ENCODE data around the gene FAR2.
"Not testable (repeated sequence)": the region's sequence is repeated elsewhere in the genome, so short reads cannot be mapped to it uniquely, and the experiment has no call there.

DNA sequence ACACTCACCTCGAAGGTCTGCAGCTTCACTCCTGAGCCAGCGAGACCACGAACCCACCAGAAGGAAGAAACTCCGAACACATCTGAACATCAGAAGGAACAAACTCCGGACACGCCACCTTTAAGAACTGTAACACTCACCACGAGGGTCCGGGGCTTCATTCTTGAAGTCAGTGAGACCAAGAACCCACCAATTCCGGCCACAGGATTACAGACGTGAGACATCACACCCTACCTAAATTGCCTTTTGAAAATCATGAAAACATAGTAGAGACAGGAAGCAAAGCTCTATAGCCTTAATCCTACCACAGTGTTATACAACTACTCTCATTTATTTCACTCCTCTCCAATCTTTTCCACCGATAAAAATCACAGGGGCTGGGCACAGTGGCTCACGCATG lies 108.6 kb downstream of the FAR2 start:
- TF ChIP-seq, protein P1, sequence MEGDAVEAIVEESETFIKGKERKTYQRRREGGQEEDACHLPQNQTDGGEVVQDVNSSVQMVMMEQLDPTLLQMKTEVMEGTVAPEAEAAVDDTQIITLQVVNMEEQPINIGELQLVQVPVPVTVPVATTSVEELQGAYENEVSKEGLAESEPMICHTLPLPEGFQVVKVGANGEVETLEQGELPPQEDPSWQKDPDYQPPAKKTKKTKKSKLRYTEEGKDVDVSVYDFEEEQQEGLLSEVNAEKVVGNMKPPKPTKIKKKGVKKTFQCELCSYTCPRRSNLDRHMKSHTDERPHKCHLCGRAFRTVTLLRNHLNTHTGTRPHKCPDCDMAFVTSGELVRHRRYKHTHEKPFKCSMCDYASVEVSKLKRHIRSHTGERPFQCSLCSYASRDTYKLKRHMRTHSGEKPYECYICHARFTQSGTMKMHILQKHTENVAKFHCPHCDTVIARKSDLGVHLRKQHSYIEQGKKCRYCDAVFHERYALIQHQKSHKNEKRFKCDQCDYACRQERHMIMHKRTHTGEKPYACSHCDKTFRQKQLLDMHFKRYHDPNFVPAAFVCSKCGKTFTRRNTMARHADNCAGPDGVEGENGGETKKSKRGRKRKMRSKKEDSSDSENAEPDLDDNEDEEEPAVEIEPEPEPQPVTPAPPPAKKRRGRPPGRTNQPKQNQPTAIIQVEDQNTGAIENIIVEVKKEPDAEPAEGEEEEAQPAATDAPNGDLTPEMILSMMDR (conservative IDR thresholded peaks at IDR 0.05; ENCODE audit: low read depth, low read length), result not testable (repeated sequence)
- not testable (repeated sequence) for TF ChIP-seq EZH2 (IDR thresholded peaks at IDR 0.05; ENCODE audit: borderline replicate concordance, low read depth, low read length, poor library complexity, severe bottlenecking)
